Measurements from ENCODE around the gene C19orf38. TPM values are rescaled to one million over a fixed set of nuclear protein-coding genes. Genes with fewer than 3 reads are reported as not detected.
A peak's percentile ranks its signal among the peaks of the same experiment; 100 is the strongest.

Gene C19orf38
- total and polyA plus RNA-seq, 2 donors (not counting 1 experiment from before 2014, with no cell fraction given), result 1.7 to 2.4 TPM

- intact Hi-C loops (cut with micrococcal nuclease), result loop anchor here (1.0 to 10.0 kb wide), 6 partner anchors 36 to 303 kb away; partner anchors contain the start of genes ILF3, SPC24, TIMM29 and TMED1
- TF ChIP-seq CTCF (IDR thresholded peaks at IDR 0.05) (no peak), EZH2 (IDR thresholded peaks at IDR 0.05; ENCODE audit: borderline replicate concordance, insufficient read depth, low read depth, low read length, poor library complexity, severe bottlenecking) (no peak)
- peak overlapping the region; percentile 85 for H2AFZ ChIP-seq (ENCODE audit: insufficient read depth, low read depth, low read length, poor library complexity, severe bottlenecking)
These were observed 23.7 kb downstream of the C19orf38 start for GRCh38 chr19:10871711-10872545.

More at GRCh38 chr19:10871711-10872545, 23.7 kb downstream of the C19orf38 start:
- H3K27me3 ChIP-seq (replicated peaks in 1 of 4; ENCODE audit: control extremely low read depth in 1 of 4, control insufficient read depth in 3 of 4, insufficient read depth in 4 of 4, low read length in 3 of 4), result no peaks in the 10 kb centered on the region
- peak overlapping the region; percentile 82 for H3K9ac ChIP-seq (ENCODE audit: low read length)
- POLR2A ChIA-PET, result interaction anchor here (0.6 to 2.3 kb wide), 4 partner anchors 36 to 155 kb away, joined by 3 to 8 read pairs (median 4); partner anchors contain the start of gene TMED1
- peaks cover 61% of the 10 kb centered on the region for H3K79me2 ChIP-seq (ENCODE audit: control insufficient read depth, insufficient read depth, low read length)
- Mint-ChIP-seq H3K27ac (peak overlapping the region; percentile 26), H3K9me3 (ENCODE audit: insufficient read depth) (no peaks in the 10 kb centered on the region), H3K4me3 (peak overlapping the region; percentile 86), H3K4me1 (peaks cover 48% of the 10 kb centered on the region), H3K27me3 (no peaks in the 10 kb centered on the region)
- peak overlapping the region; percentile 95 for H3K4me2 ChIP-seq (replicated peaks; ENCODE audit: low read depth, low read length, poor library complexity, severe bottlenecking)
- H3K27ac ChIP-seq (ENCODE audit: low read length in 2 of 2), result peak overlapping the region in 1 of 2 donors; percentile 48
- no peaks in the 10 kb centered on the region for H3K9me3 ChIP-seq (ENCODE audit: control extremely low read depth in 1 of 3, control insufficient read depth in 2 of 3, insufficient read depth in 1 of 3, low read length in 2 of 3)
- ATAC-seq (ENCODE audit: low read depth), result no peak
- peaks cover 0 to 1% of the 10 kb centered on the region in 2 experiments for H3K36me3 ChIP-seq (replicated peaks in 1 of 2; ENCODE audit: control extremely low read depth in 1 of 2, control insufficient read depth in 1 of 2, extremely low read depth in 1 of 2, insufficient read depth in 2 of 2, low read length in 1 of 2)
- H3K4me3 ChIP-seq (ENCODE audit: control extremely low read depth in 1 of 5, extremely low read depth in 1 of 5, insufficient read depth in 1 of 5, low read depth in 2 of 5, low read length in 4 of 5), result peak overlapping the region in 4 of 5 experiments; percentile 55 to 79 (median 69)
- CTCF ChIA-PET, result interaction anchor here (0.6 to 2.3 kb wide), 11 partner anchors 8 to 164 kb away, joined by 3 to 10 read pairs (median 4); partner anchors contain the start of genes DNM2 and TMED1
- H3K4me1 ChIP-seq (ENCODE audit: control insufficient read depth in 2 of 2, insufficient read depth in 2 of 2, low read length in 2 of 2), result peaks cover 40 to 54% of the 10 kb centered on the region in 2 donors
- WGBS (ENCODE audit: insufficient coverage), result under 1% methylated on average over 87 of the region's 90 CpGs
- DNase-seq, result peak; percentile 69
- H4K20me1 ChIP-seq (ENCODE audit: control insufficient read depth, insufficient read depth, low read length, poor library complexity, severe bottlenecking), result peaks cover 11% of the 10 kb centered on the region
